Heart left ventricle (tissue), 13 donors: ENCODE data around the gene SHISA5.

ENCODE experiments used
- POLR2A ChIP-seq, 2 donors: fragments of 450-650 bp; IDR thresholded peaks; one replicate each; pipeline ENCODE4 v1.6.1; 2017; ENCODE audit warnings: antibody characterized with exemption in 2 of 2, mild to moderate bottlenecking in 2 of 2, moderate library complexity in 2 of 2
- TF ChIP-seq, protein P1 (sequence below), 12 donors: fragments of 200-600 bp; sonication (generic) in 4 of 12; IDR thresholded peaks; one replicate each; pipeline versions ENCODE4 v1.5.0 to v1.8.0; 2018 to 2022; ENCODE audit warnings: antibody characterized with exemption in 12 of 12, mild to moderate bottlenecking in 5 of 12
- donor health status: ischemic (EF 13 %, LVEDD 7.1; RV severe dilation, severe dysfunction).
- donor health status: DM: no; HTN: yes; CAD: no.
- donor health status: DM: no; HTN: no; CAD: no.
- donor health status: ischemic (EF 25% LVEDD 6.9; RV normal size, moderate dysfunction).
- donor health status: ischemic (EF 25% LVEDD 5.7; RV mildly dilated, moderate dysfunction).
- donor health status: ischemic (EF 35%, LVEDD 5.7; RV mildly dilated, moderate dysfunction).
- donor health status: nonischemic (EF 11% LVEDD 7.7; RV severe dilation, severe dysfunction).
- donor health status: DM: yes; HTN: yes; CAD: no.
- donor health status: PGD.
- donor health status: ischemic (EF 29% LVEDD 5.4; RV normal size, mild dysfunction).
- donor health status: nonischemic (EF 23%, LVEDD 6.1; RV moderate dilation, normal function).

GRCh38 chr3:48503401-48504050, 448 bp downstream of the SHISA5 start:
- no peak for TF ChIP-seq POLR2A (IDR thresholded peaks at IDR 0.05)
- TF ChIP-seq, protein P1, sequence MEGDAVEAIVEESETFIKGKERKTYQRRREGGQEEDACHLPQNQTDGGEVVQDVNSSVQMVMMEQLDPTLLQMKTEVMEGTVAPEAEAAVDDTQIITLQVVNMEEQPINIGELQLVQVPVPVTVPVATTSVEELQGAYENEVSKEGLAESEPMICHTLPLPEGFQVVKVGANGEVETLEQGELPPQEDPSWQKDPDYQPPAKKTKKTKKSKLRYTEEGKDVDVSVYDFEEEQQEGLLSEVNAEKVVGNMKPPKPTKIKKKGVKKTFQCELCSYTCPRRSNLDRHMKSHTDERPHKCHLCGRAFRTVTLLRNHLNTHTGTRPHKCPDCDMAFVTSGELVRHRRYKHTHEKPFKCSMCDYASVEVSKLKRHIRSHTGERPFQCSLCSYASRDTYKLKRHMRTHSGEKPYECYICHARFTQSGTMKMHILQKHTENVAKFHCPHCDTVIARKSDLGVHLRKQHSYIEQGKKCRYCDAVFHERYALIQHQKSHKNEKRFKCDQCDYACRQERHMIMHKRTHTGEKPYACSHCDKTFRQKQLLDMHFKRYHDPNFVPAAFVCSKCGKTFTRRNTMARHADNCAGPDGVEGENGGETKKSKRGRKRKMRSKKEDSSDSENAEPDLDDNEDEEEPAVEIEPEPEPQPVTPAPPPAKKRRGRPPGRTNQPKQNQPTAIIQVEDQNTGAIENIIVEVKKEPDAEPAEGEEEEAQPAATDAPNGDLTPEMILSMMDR (IDR thresholded peaks at IDR 0.05), result no peak
